HL-60 (cell line): ENCODE results near the gene DOCK9.

ENCODE experiments used
- CTCF ChIP-seq: IDR thresholded peaks from one replicate; pipeline ENCODE4 v1.5.1; 2011; ENCODE audit warnings: low read length, control low read depth, inconsistent platforms; ENCODE audit not compliant: insufficient read depth
- POLR2AphosphoS5 ChIP-seq: IDR thresholded peaks from 2 replicates; pipeline ENCODE4 v1.6.1; 2012; ENCODE audit warnings: low read depth
- SPI1 ChIP-seq: IDR thresholded peaks from 2 replicates; pipeline ENCODE4 v1.6.1; 2012; ENCODE audit warnings: low read depth, mild to moderate bottlenecking, borderline replicate concordance

DNA sequence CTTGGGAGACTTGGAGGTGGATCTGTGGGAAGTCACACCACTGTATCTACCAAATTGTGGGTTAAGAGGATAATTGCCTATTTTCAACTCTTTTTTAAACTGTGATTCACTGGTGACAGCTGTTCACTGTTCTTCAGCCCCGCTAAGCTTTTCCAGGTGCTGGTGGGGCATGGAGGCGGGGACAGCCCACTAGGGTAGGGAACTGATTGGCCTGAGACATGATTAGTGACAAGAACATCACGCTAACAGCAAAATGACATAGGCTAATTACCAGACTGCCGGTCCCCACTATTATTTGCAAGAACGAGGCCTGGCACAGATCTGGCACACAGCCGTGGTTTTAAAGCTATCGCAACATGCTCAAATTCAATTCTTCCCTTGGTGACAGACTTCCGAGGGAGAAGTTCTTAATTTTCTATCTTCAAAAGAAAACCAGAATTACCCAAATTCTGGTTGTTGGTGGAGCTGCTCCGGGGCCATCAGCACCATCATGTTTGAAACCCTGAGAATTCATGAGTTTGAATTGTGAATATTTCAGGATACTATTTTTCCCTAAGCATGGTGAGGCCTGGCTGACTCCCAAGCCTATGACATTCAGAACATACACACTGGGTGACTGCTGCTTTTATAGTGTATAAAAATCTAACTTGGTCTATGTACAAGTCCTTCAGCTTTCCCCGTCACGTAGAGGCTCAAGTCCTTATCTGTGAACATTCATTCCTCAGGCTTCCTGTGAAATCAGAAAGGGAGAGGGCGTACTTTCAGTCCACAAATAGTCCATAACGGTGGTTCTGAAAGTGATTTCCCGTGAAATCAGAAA lies 17.9 kb downstream of the DOCK9 start:
- TF ChIP-seq CTCF (no peak), POLR2AphosphoS5 (no peak), SPI1 (no peak)
